Small intestine (tissue), 7 donors: Measurements from ENCODE around the gene VSIG8. TPM values are rescaled to one million over a fixed set of nuclear protein-coding genes. Genes with fewer than 3 reads are reported as not detected.

Experiments used
- DNase-seq, 2 donors: peaks; one replicate each; pipeline versions ENCODE4 v3.0.0 to v3.0.0-alpha.2; 2013
- FAIRE-seq: peaks from 2 replicates; lab custom pipeline; 2012; peaks lifted over from hg19 to GRCh38; lab: Jason Lieb, UNC
- H3K27ac ChIP-seq, 3 donors: one replicate each; pipeline ENCODE4 v1.5.1; 2013; ENCODE audit warnings: low read length in 2 of 3, mild to moderate bottlenecking in 2 of 3, control low read depth in 1 of 3, inconsistent platforms in 1 of 3, low read depth in 1 of 3, moderate library complexity in 1 of 3
- H3K27me3 ChIP-seq, 3 donors: one replicate each; pipeline ENCODE4 v1.6.1; 2013; ENCODE audit warnings: low read length in 3 of 3, inconsistent platforms in 1 of 3; ENCODE audit not compliant: control insufficient read depth in 3 of 3, insufficient read depth in 3 of 3
- H3K36me3 ChIP-seq, 3 donors: one replicate each; pipeline ENCODE4 v1.6.1; 2013; ENCODE audit warnings: low read length in 3 of 3, inconsistent platforms in 1 of 3, low read depth in 1 of 3, mild to moderate bottlenecking in 1 of 3, moderate library complexity in 1 of 3; ENCODE audit not compliant: control insufficient read depth in 3 of 3, insufficient read depth in 2 of 3
- H3K4me1 ChIP-seq, 3 donors: one replicate each; pipeline ENCODE4 v1.6.1; 2013; ENCODE audit warnings: low read length in 2 of 3, inconsistent platforms in 1 of 3, low read depth in 1 of 3, mild to moderate bottlenecking in 1 of 3, moderate library complexity in 1 of 3; ENCODE audit not compliant: control insufficient read depth in 3 of 3, insufficient read depth in 2 of 3
- H3K4me3 ChIP-seq, 3 donors: one replicate each; pipeline ENCODE4 v1.5.1; 2013; ENCODE audit warnings: low read length in 3 of 3, control low read depth in 1 of 3, inconsistent platforms in 1 of 3, low read depth in 1 of 3, mild to moderate bottlenecking in 1 of 3, moderate library complexity in 1 of 3
- H3K9me3 ChIP-seq, 2 donors: one replicate each; pipeline ENCODE4 v1.6.1; 2013; ENCODE audit warnings: low read depth in 1 of 2, low read length in 1 of 2; ENCODE audit not compliant: control insufficient read depth in 2 of 2, insufficient read depth in 1 of 2
- WGBS, 3 donors: extraction: QIAGEN DNeasy Blood & Tissue Kit; methylation state at CpG; one replicate each; pipeline ENCODE4 v1.1.7; 2013; 5-methylcytosine and 5-hydroxymethylcytosine counted together
- polyA plus RNA-seq, 4 donors: library from polyadenylated mRNA; stranded (reverse) in 3 of 4; unstranded in 1 of 4; fragments of 200-250 nt in 3 of 4; fragments of 120-200 nt in 1 of 4; gene quantifications; one replicate each; pipeline versions ENCODE4 v1.2.1 to v1.2.3, GENCODE V29; 2013
- donor health status: healthy with polysubstance abuse.
- donor health status: control.
- donor health status: control.
- donor health status: Bipolar disorder and iron deficiency.
- donor health status: healthy.

Gene VSIG8
- polyA plus RNA-seq, 4 donors, result 0.09 to 0.19 TPM; not detected in 2

- H3K4me1 ChIP-seq, result peaks cover 0 to 14% (median 0%) of the 10 kb centered on the region in 3 donors
- H3K27ac ChIP-seq, result no peak overlapping the region
- no peaks in the 10 kb centered on the region for H3K9me3 ChIP-seq
- no peak for FAIRE-seq
- H3K36me3 ChIP-seq, result peaks cover 0 to 2% (median 0%) of the 10 kb centered on the region in 3 donors
- H3K4me3 ChIP-seq, result no peak overlapping the region
- DNase-seq, result no peak
- 87 to 91% (median 88%) methylated on average over 3 of the region's 3 CpGs for WGBS, 3 donors
- no peaks in the 10 kb centered on the region for H3K27me3 ChIP-seq
Measured at GRCh38 chr1:159880430-159880829, 18.0 kb upstream of the VSIG8 start.

- Histone ChIP-seq H3K36me3 (peaks cover 0 to 2% (median 0%) of the 10 kb centered on the region in 3 donors), H3K27ac (no peak overlapping the region), H3K4me3 (no peak overlapping the region), H3K4me1 (peaks cover 0 to 14% (median 0%) of the 10 kb centered on the region in 3 donors), H3K27me3 (no peaks in the 10 kb centered on the region), H3K9me3 (no peaks in the 10 kb centered on the region)
- DNase-seq (no peak), FAIRE-seq (no peak)
- 72 to 76% (median 73%) methylated on average over 4 of the region's 4 CpGs for WGBS, 3 donors
Measured at GRCh38 chr1:159879977-159880376, 17.5 kb upstream of the VSIG8 start.

GRCh38 chr1:159879136-159879535, 16.7 kb upstream of the VSIG8 start:
- H3K27me3 ChIP-seq, result no peaks in the 10 kb centered on the region
- H3K27ac ChIP-seq, result no peak overlapping the region
- no peak for FAIRE-seq
- H3K9me3 ChIP-seq, result no peaks in the 10 kb centered on the region
- DNase-seq, result no peak
- peaks cover 0 to 14% (median 0%) of the 10 kb centered on the region in 3 donors for H3K4me1 ChIP-seq
- WGBS, 3 donors, result 82 to 86% (median 83%) methylated on average over 3 of the region's 3 CpGs
- H3K4me3 ChIP-seq, result no peak overlapping the region
- H3K36me3 ChIP-seq, result peaks cover 0 to 2% (median 0%) of the 10 kb centered on the region in 3 donors

GRCh38 chr1:159877695-159878444, 15.4 kb upstream of the VSIG8 start:
- no peak for DNase-seq
- H3K36me3 ChIP-seq, result peaks cover 0 to 2% (median 0%) of the 10 kb centered on the region in 3 donors
- no peak for FAIRE-seq
- H3K9me3 ChIP-seq, result no peaks in the 10 kb centered on the region
- H3K4me1 ChIP-seq, result peaks cover 0 to 14% (median 0%) of the 10 kb centered on the region in 3 donors
- H3K27me3 ChIP-seq, result peaks cover 0 to 2% (median 0%) of the 10 kb centered on the region in 3 donors
- no peak overlapping the region for H3K27ac ChIP-seq
- 93 to 96% (median 95%) methylated on average over 6 of the region's 6 CpGs for WGBS, 3 donors
- H3K4me3 ChIP-seq, result no peak overlapping the region

GRCh38 chr1:159873530-159874143, 11.2 kb upstream of the VSIG8 start:
- WGBS, 3 donors, result 91 to 92% (median 91%) methylated on average over 4 of the region's 4 CpGs
- Histone ChIP-seq H3K4me3 (no peak overlapping the region), H3K27ac (no peak overlapping the region), H3K27me3 (peaks cover 0 to 8% (median 0%) of the 10 kb centered on the region in 3 donors), H3K9me3 (no peaks in the 10 kb centered on the region), H3K4me1 (peaks cover 0 to 1% (median 0%) of the 10 kb centered on the region in 3 donors), H3K36me3 (no peaks in the 10 kb centered on the region)
- FAIRE-seq (no peak), DNase-seq (no peak)

GRCh38 chr1:159872891-159873290, 10.4 kb upstream of the VSIG8 start:
- WGBS, 3 donors, result 72 to 90% (median 83%) methylated on average over 14 to 15 of the region's 15 CpGs

GRCh38 chr1:159870704-159871103, 8.2 kb upstream of the VSIG8 start:
- H3K27me3 ChIP-seq, result peaks cover 0 to 8% (median 0%) of the 10 kb centered on the region in 3 donors
- H3K4me1 ChIP-seq, result peaks cover 0 to 17% (median 0%) of the 10 kb centered on the region in 3 donors
- FAIRE-seq (no peak), DNase-seq (no peak)
- H3K36me3 ChIP-seq, result no peaks in the 10 kb centered on the region
- no peak overlapping the region for H3K27ac ChIP-seq
- H3K9me3 ChIP-seq, result no peaks in the 10 kb centered on the region
- no peak overlapping the region for H3K4me3 ChIP-seq
- 84 to 90% (median 85%) methylated on average over 5 of the region's 5 CpGs for WGBS, 3 donors

More at GRCh38 chr1:159872891-159873290, 10.4 kb upstream of the VSIG8 start:
- Histone ChIP-seq H3K4me3 (no peak overlapping the region), H3K36me3 (no peaks in the 10 kb centered on the region), H3K4me1 (peaks cover 0 to 9% (median 0%) of the 10 kb centered on the region in 3 donors), H3K9me3 (no peaks in the 10 kb centered on the region), H3K27ac (no peak overlapping the region), H3K27me3 (peaks cover 0 to 8% (median 0%) of the 10 kb centered on the region in 3 donors)
- no peak for FAIRE-seq
- no peak for DNase-seq

GRCh38 chr1:159869607-159870006, 7.2 kb upstream of the VSIG8 start:
- no peaks in the 10 kb centered on the region for H3K9me3 ChIP-seq
- 39 to 75% (median 47%) methylated on average over 1 of the region's 1 CpG for WGBS, 3 donors
- H3K36me3 ChIP-seq, result no peaks in the 10 kb centered on the region
- no peak for DNase-seq
- H3K27me3 ChIP-seq, result peaks cover 0 to 8% (median 0%) of the 10 kb centered on the region in 3 donors
- FAIRE-seq, result no peak
- peaks cover 0 to 17% (median 0%) of the 10 kb centered on the region in 3 donors for H3K4me1 ChIP-seq
- no peak overlapping the region for H3K4me3 ChIP-seq
- H3K27ac ChIP-seq, result no peak overlapping the region
